GM10847 (cell line): Measurements from ENCODE around the gene CIPC.

Experiments
- POLR2A ChIP-seq: IDR thresholded peaks from 2 replicates; pipeline ENCODE4 v1.6.1; 2011; ENCODE audit not compliant: insufficient read length; ENCODE audit errors: extremely low read depth

CIPC gene

DNA sequence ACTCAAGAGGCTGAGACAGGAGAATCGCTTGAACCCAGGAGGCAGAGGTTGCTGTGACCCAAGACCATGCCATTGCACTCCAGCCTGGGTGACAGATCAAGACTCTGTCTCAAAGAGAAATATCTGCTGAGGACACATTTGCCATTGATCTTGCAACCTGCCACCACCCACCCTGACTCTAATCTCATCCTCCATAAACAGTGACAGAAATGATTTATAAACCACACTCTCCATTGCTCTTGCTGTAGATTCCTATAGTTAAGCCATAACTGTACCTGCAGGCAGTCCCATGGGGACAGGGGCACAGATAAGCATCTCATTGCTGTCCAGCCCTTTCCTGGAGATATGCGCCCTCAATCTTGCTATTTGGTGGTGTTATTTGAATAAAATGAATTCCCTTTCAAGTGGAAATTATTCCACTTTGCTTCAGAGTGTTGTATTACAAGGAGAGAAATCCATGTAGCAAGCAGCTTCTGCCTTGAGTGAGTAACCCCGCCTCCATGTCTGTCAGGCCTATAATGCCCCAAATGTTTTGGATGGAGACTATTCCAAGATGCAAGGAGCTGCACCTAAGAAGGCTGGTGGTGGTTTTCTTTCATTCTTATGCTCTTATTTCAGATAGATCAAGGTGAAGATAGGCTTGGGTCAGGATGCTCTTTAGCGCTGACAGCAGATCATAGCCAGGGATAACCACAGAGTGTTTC is 46.5 kb downstream of the CIPC start:
- TF ChIP-seq POLR2A = no peak

DNA sequence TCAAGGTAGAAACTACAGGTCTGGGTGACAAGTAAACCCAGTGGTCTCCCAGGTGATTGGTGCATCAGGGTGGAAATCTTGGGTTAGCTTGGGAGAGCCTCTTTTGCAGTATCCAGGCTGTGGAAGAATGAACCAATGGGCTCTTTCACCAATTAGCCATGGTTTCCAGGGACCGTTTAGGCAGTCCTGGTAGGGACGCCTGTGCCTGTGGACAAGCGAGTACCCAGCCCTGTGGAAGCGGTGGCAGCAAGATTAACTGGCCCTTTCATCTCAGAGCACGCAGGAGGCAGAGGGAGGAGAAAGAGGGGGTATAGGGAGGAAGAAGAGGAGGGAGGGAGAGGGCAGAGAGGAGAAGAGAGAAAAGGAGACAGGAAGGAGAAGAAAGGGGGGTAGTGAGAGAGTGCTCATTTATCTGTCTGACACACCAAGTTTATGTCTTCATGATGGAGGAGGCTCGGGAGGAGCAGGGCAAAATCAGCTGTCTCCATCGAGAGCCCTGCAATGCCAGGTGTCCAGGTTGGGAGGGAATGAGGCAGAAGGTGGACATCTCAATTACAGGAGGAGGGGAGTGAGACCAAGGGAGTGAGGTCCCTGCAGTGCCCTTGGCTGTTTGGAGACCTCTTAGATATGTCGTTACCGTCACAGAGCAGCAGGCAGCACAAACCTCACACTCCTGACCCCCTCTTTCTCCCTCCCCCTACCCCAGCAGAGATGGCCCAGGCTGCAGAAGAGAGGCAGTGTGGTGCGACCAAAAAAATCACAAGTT is 48.1 kb downstream of the CIPC start:
- TF ChIP-seq POLR2A = no peak

- no peak for TF ChIP-seq POLR2A
Measured at GRCh38 chr14:77148510-77149231, 50.6 kb downstream of the CIPC start.

DNA sequence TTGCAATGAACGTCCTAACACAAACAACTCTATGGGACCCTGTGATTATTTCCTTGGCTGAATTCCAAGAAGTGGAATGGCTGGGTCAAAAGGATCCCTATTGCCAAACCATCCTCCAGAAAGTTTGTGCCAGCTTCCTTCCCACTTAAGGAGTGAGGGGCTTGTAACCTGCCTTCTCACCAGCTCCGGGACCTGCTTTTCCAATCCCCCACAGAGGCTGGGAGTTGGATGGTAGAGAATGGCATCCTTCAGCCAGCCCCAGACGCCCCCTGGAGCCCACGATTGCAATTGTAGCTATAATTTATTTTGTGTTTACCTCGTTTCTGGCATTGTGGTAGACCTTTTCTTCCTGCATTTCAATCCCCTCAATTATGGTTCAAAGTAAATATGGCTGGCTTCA is 53.2 kb downstream of the CIPC start:
- TF ChIP-seq POLR2A = no peak

GRCh38 chr14:77151918-77152588 is 54.0 kb downstream of the CIPC start:
- no peak for TF ChIP-seq POLR2A

DNA sequence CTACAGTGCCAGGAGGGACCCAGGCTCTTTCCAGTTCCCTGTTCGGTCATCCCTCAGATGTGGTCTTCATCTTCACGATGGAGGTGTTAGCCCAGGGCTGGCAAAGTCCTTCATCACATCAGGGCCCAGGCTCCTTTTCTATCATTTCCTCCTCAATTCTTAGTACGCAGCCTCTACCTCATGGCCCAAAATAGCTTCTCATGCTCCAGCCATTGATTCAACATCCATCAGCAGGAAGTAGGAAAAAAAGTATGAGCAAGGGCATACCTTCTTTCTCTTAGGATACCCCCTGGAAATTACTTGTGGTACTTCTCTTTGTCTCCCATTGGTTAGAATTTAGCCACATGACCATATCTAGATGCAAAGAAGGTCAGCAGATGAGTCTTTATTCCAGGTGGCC is 55.7 kb downstream of the CIPC start:
- TF ChIP-seq POLR2A = no peak

DNA sequence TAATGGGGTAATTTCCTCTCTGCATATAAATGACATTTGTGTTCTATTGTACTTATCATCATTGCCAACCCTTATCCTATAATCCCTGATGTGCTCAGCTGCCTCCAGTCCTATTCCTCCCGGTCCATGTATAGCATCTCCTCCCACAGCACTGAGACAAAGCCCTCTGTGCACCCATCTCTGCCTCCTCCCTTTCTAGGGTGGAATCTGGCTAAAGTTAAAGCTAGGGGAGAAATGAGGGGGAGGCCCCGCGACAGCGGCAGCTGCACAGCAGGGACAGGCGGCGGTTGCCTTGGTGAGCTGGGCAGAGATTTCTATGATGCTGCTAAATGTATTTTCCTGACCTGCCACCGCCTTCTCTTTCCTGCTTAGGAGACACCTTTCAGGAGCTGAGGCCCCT is 56.4 kb downstream of the CIPC start:
- TF ChIP-seq POLR2A = no peak

DNA sequence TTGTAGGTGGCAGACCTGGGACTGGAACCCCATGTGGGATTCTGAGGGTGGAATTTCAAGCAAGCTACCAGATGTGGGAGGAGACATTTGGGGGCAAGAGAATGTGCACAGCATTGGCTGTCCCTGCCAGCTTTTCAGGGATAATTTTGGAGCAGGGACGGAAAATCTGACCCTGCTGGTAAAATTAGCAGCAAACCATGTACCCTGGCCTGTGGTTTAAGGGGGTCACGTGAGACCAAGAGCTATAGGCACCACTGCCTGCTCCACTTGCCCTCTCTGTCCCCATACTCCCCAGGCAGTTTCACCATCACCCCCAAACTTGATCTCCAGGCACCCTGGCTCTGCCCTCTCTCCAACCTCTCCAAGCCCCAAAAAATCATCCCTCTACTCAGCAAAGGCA is 57.0 kb downstream of the CIPC start:
- no peak for TF ChIP-seq POLR2A

GRCh38 chr14:77157740-77158139 is 59.7 kb downstream of the CIPC start:
- TF ChIP-seq POLR2A = no peak

- TF ChIP-seq POLR2A = no peak
Measured at GRCh38 chr14:77158175-77158881, 60.3 kb downstream of the CIPC start.

DNA sequence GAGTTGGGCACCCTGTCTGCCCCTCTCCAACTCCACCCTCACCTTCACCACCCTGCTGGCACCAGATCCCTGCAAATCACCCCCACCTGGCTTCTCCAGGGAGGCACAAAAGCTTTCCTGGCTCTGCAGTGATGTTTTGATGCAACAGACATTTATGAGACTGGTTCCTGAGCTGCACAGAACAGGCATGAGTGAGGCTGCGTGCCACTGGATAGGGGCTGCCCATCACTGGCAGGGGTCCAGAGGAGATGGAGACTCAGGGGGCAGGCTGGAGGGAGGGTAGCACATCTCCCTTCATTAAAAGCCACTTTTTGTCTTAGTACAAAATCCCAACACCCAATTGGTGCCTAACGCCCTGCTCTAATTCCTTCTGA is 60.8 kb downstream of the CIPC start:
- no peak for TF ChIP-seq POLR2A

GRCh38 chr14:77161011-77161410 is 63.0 kb downstream of the CIPC start:
- no peak for TF ChIP-seq POLR2A
